ENCODE results near the gene CDH13.

- no peak for TF ChIP-seq TCF12 (IDR thresholded peaks at IDR 0.05; ENCODE audit: low read depth, low read length)
- TF ChIP-seq REST (IDR thresholded peaks at IDR 0.05; ENCODE audit: low read depth, low read length): no peak
- no peak for TF ChIP-seq PAX8 (IDR thresholded peaks at IDR 0.05)
- TF ChIP-seq FOS (IDR thresholded peaks at IDR 0.05; ENCODE audit: borderline replicate concordance, extremely low read depth, insufficient read length): no peak
- TF ChIP-seq CEBPB (IDR thresholded peaks at IDR 0.05; ENCODE audit: borderline replicate concordance in 1 of 2, low read depth in 2 of 2, low read length in 2 of 2): no peak
- no peak for TF ChIP-seq MAX (IDR thresholded peaks at IDR 0.05; ENCODE audit: low read depth, low read length)
Observed at GRCh38 chr16:83070416-83071209, 443.8 kb downstream of the CDH13 start.
